ENCODE data around the gene ZMAT1. TPM values are rescaled to one million over a fixed set of nuclear protein-coding genes. Genes with fewer than 3 reads are reported as not detected.
A peak's percentile ranks its signal among the peaks of the same experiment; 100 is the strongest.

The ZMAT1 gene
- total RNA-seq, 4 donors from 2014 or later: 21.4 to 35.1 (median 32.4) TPM

DNA sequence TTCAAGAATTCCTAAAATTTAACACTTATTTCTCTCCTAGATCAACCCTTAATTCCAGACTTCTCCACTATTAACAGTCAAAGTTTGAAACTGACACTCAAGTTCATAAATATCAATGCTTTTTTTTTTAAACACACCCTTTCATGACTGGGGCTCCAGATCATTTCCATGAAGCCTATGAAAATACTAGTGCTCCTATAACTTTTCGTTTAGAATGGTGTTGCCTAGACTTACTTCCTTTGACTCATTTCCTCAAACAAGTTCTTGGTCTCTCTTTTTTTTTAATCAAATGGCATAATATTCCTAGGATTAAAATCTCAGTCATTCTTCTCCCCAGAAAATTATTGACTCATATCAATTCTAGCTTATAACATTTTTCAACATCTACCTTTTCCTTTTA, 13.1 kb downstream of the ZMAT1 start:
- H3K27ac ChIP-seq: no peak overlapping the region
- H3K27me3 ChIP-seq: no peaks in the 10 kb centered on the region
- TF ChIP-seq, protein P1, sequence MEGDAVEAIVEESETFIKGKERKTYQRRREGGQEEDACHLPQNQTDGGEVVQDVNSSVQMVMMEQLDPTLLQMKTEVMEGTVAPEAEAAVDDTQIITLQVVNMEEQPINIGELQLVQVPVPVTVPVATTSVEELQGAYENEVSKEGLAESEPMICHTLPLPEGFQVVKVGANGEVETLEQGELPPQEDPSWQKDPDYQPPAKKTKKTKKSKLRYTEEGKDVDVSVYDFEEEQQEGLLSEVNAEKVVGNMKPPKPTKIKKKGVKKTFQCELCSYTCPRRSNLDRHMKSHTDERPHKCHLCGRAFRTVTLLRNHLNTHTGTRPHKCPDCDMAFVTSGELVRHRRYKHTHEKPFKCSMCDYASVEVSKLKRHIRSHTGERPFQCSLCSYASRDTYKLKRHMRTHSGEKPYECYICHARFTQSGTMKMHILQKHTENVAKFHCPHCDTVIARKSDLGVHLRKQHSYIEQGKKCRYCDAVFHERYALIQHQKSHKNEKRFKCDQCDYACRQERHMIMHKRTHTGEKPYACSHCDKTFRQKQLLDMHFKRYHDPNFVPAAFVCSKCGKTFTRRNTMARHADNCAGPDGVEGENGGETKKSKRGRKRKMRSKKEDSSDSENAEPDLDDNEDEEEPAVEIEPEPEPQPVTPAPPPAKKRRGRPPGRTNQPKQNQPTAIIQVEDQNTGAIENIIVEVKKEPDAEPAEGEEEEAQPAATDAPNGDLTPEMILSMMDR (IDR thresholded peaks at IDR 0.05): no peak
- no peak for TF ChIP-seq POLR2A (IDR thresholded peaks at IDR 0.05)
- no peaks in the 10 kb centered on the region for H3K9me3 ChIP-seq
- H3K36me3 ChIP-seq: no peaks in the 10 kb centered on the region
- 68 to 69% methylated on average over 1 of the region's 1 CpG for whole genome bisulfite sequencing, 2 donors
- no peak overlapping the region for H3K4me3 ChIP-seq (replicated peaks in 1 of 3)
- intact Hi-C loops (cut with DNase I): no loop called here
- no peak for DNase-seq
- no peaks in the 10 kb centered on the region for H3K4me1 ChIP-seq

DNA sequence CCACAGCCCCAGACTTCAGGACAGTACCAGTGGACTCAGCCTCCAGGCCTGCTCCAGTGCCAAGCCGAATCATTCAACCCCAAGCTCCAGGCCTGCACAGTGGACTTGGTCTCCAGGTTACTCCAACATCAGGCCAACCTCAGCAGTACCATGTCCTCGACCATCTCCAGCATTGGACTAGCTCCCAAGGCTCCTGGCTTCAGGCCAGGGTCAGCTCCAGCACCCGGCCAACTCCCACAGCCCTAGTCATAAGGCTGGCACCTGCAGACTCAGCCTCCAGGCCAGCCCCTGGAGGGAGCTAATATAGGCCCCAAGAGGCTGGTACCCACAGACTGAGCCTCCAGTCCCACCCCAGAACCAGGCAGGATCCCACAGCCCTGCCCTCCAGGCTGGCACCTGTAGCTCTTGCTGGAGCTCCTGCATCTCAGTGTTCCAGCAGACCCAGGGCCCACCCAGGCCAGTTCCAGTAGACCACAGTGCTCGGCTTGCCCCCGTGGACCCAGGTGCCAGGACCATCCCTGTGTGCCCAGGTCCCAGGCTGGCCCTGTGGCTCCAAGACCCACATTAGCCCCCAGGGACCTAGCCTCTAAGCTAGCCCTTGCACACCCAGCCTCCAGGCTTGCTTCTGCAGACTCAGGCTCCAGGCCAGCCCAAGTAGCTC, 25.6 kb downstream of the ZMAT1 start:
- H3K4me1 ChIP-seq: no peaks in the 10 kb centered on the region

DNA sequence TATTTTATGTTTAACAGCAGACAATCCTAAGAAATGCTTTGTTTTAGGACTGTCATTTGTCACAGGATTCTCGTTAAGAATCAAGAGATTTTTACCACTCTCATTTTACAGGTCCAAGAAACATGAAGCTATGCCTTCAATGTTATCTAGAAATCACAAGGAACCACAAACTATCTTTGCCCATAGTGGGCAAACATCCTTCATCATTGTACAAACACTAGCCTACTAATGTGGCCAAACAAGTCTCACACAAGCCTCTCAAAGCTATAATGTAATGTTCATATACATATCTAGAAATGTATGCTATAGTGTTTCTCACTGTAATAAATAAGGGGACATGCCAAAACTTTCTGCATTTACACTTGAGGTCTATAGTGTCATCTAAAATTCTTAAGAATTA, 26.8 kb downstream of the ZMAT1 start:
- DNase-seq: no peak
- 100% methylated on average over 1 of the region's 1 CpG for WGBS, 2 donors
- no peaks in the 10 kb centered on the region for H3K27me3 ChIP-seq
- H3K9me3 ChIP-seq: no peaks in the 10 kb centered on the region
- no peaks in the 10 kb centered on the region for H3K4me1 ChIP-seq
- intact Hi-C loops (cut with DNase I): no loop called here
- H3K36me3 ChIP-seq: no peaks in the 10 kb centered on the region
- no peak overlapping the region for H3K4me3 ChIP-seq (replicated peaks in 1 of 3)
- no peak overlapping the region for H3K27ac ChIP-seq
- TF ChIP-seq, protein P1 (IDR thresholded peaks at IDR 0.05): no peak
- no peak for TF ChIP-seq POLR2A (IDR thresholded peaks at IDR 0.05)

More for the DNA sequence above, 25.6 kb downstream of the ZMAT1 start:
- peak; percentile 3 to 6 for DNase-seq
- no peak overlapping the region for H3K27ac ChIP-seq
- H3K27me3 ChIP-seq: no peaks in the 10 kb centered on the region
- intact Hi-C loops (cut with DNase I): no loop called here
- H3K4me3 ChIP-seq (replicated peaks in 1 of 3): no peak overlapping the region
- no peaks in the 10 kb centered on the region for H3K9me3 ChIP-seq
- WGBS, 2 donors: 80% methylated on average over 1 of the region's 5 CpGs; no CpG with 5 or more reads in 1 of the 2 donors
- TF ChIP-seq, protein P1 (IDR thresholded peaks at IDR 0.05): no peak
- no peak for TF ChIP-seq POLR2A (IDR thresholded peaks at IDR 0.05)
- H3K36me3 ChIP-seq: no peaks in the 10 kb centered on the region

Small RNA genes within 50 kb of the gene (small RNA-seq; reads per million reads assigned to genes)
- gene RNU6-345P: not detected

Other genes with a start within 250 kb of the ZMAT1 start
- gene TCEAL2, start 193.7 kb upstream of the ZMAT1 start, total RNA-seq: 10 to 100 TPM; 10.6 to 22.9 (median 17.0) TPM
- under 1 TPM in 1 of 4 donors, not detected in 3; 0.33 TPM for gene TCEAL6, start 210.5 kb upstream of the ZMAT1 start, total RNA-seq
- gene BEX5, start 223.9 kb upstream of the ZMAT1 start, total RNA-seq: 10 to 100 TPM; 10.1 to 22.8 (median 21.0) TPM

Measured in thyroid gland (tissue), 4 donors.